Measurements from ENCODE around the gene CBX4. TPM values are rescaled to one million over a fixed set of nuclear protein-coding genes. Genes with fewer than 3 reads are reported as not detected.

The CBX4 gene
- total and polyA plus RNA-seq, 3 donors from 2014 or later: 11.5 to 35.9 (median 23.5) TPM

DNA sequence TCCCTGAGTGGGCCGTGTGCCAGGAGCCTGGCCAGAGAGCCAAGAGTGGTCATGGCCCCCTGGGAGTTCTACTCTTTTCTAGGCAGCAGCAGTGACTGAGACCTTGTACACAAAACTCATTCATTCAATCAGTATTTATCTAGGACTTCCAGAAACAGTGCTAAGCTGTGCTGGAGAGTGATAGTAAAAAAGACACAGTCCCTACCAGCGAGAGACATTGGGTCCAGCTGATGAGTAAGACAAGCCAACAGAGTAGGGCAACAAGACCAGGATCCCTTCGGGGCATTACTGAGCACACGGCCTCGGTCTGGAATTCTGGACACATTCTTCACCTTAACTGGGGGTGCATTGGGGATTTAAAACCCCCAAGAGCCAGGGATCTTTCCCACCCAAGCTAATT is 20.2 kb downstream of the CBX4 start:
- H3K27ac ChIP-seq: no peak overlapping the region
- no peaks in the 10 kb centered on the region for H3K36me3 ChIP-seq (ENCODE audit: low read depth, missing control alignments)
- no peaks in the 10 kb centered on the region for H3K4me1 ChIP-seq
- no peak overlapping the region for H3K4me3 ChIP-seq
- intact Hi-C loops (cut with DNase I; ENCODE audit: low total_unique reads): no loop called here
- 75 to 84% methylated on average over 5 of the region's 5 CpGs for WGBS, 2 donors
- no peak for TF ChIP-seq POLR2A (IDR thresholded peaks at IDR 0.05)
- TF ChIP-seq, protein P1, sequence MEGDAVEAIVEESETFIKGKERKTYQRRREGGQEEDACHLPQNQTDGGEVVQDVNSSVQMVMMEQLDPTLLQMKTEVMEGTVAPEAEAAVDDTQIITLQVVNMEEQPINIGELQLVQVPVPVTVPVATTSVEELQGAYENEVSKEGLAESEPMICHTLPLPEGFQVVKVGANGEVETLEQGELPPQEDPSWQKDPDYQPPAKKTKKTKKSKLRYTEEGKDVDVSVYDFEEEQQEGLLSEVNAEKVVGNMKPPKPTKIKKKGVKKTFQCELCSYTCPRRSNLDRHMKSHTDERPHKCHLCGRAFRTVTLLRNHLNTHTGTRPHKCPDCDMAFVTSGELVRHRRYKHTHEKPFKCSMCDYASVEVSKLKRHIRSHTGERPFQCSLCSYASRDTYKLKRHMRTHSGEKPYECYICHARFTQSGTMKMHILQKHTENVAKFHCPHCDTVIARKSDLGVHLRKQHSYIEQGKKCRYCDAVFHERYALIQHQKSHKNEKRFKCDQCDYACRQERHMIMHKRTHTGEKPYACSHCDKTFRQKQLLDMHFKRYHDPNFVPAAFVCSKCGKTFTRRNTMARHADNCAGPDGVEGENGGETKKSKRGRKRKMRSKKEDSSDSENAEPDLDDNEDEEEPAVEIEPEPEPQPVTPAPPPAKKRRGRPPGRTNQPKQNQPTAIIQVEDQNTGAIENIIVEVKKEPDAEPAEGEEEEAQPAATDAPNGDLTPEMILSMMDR (IDR thresholded peaks at IDR 0.05): no peak
- no peaks in the 10 kb centered on the region for H3K27me3 ChIP-seq
- H3K9me3 ChIP-seq: no peaks in the 10 kb centered on the region
- no peak for DNase-seq

DNA sequence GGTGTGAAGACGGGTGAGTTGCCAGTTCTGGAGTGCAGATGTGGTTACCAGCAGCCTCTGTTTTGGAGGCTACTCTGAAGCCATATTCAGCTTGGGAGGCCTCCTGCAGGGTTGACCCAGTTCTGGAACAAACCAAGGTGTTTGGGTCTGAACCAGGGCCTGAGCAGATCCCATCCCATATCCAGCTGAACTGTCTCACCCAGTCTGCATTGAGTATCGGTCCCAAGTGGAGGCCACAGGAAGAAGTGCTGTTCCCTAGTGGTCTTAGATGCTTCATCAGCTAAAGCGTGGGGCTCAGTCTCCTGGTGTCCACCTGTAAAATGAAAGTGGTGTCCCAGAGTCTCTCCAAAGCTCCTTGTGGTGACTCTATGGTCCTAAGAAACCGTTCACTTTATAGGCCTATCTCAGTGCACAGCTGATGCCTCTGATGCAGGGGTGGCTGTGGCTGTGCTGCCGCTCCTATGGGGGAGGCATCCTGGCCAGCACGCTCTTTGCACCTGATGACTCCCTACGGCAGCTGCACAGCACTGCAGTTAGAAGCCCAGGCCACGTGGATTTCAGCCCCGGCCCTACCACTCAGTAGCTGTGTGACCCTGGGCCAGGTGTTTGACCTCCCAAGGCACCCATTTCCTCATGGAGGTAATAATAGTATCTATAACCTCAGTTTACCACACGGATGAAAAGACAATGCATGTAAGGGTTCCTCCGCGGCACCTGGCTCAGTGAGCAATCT is 21.0 kb downstream of the CBX4 start:
- intact Hi-C loops (cut with DNase I; ENCODE audit: low total_unique reads): no loop called here
- Histone ChIP-seq H3K27ac (no peak overlapping the region), H3K9me3 (no peaks in the 10 kb centered on the region), H3K36me3 (ENCODE audit: low read depth, missing control alignments) (no peaks in the 10 kb centered on the region), H3K27me3 (no peaks in the 10 kb centered on the region), H3K4me3 (no peak overlapping the region), H3K4me1 (no peaks in the 10 kb centered on the region)
- TF ChIP-seq, protein P1 (IDR thresholded peaks at IDR 0.05): no peak
- TF ChIP-seq POLR2A (IDR thresholded peaks at IDR 0.05): no peak
- no peak for DNase-seq
- WGBS, 2 donors: 95 to 96% methylated on average over 11 to 12 of the region's 12 CpGs

DNA sequence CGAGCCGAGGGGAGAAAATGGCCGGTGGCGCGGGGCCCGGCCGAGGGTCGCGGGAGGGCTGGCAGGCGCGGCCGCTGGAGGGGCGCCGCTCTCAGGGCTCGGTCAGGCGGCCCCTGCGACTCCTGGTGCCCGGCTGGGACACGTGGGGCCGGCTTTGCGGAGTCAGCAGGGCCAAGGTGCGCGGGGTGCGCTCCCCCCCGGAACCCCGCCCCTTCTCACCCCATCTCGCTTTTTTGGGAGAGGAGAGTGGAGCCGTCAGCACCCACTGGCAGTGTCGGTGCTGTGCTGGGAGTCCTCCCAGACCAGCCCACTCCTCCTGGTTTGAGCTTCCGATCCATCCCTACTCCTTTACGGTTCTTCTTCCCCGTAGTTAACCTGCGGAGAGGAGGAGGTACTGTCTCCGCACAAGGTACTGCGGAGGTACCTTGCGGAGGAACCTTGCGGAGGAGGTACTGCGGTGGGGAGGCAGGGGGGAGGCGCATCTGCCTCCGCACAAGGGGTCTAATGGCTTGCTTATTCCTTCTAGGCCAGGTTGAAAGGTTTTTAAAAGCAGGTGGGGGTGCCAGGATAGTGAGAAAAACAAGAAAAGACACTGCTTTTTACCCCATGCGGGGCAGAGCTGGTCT is 23.3 kb downstream of the CBX4 start:
- no peak overlapping the region for H3K27ac ChIP-seq
- WGBS, 2 donors: 50 to 52% methylated on average over 19 to 31 of the region's 41 CpGs
- TF ChIP-seq, protein P1 (IDR thresholded peaks at IDR 0.05): no peak
- TF ChIP-seq POLR2A (IDR thresholded peaks at IDR 0.05): no peak
- H3K27me3 ChIP-seq: no peaks in the 10 kb centered on the region
- intact Hi-C loops (cut with DNase I; ENCODE audit: low total_unique reads): no loop called here
- DNase-seq: no peak
- peaks cover 9% of the 10 kb centered on the region for H3K4me1 ChIP-seq
- H3K4me3 ChIP-seq: peak overlapping the region; percentile 12 to 40
- H3K9me3 ChIP-seq: no peaks in the 10 kb centered on the region
- no peaks in the 10 kb centered on the region for H3K36me3 ChIP-seq (ENCODE audit: low read depth, missing control alignments)

DNA sequence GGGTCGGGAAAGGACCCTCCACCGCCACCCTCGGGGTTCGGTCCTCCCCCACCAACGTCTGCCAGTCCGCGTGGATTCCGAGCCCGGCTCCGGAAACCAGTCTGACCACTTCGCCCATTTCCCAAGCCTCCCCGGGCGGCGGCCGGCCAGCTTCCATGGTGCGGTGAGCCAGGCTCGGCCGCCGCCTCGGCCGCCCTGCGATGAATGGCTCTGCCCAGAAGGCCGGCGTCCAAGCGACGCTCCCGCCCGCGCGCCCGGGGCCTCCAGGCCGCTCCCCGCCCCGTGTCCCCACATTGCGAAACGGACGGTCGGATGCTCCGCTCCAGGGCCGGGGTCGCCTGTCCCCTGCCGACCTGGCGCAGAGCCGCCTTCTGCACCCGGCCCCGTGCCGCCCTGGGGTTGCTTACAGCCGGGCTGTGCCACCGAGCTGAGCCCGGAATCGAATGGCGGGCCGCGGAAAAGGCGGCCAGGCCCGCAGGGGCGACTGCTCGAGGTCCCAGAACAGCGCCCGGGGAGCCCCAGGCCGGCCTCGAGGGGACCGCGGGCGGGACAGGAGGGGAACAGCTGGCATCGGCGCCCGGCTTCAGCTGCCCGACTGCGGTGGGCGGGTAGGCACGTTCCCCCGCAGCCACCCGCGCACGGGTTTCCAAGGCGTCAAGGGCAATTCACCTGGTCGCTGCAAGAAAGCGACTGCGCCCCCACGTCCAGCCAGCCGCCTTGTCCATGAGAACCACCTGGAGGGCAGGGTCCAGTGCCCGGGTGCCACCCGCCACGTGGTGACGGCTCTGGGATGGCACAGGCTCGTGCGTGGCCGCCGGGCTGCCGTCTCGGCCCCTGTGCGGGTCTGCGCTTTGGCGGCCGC is 24.0 kb downstream of the CBX4 start:
- 5 to 24% methylated on average over 5 to 77 of the region's 96 CpGs for WGBS, 2 donors
- intact Hi-C loops (cut with DNase I; ENCODE audit: low total_unique reads): no loop called here
- Histone ChIP-seq H3K4me1 (peaks cover 10% of the 10 kb centered on the region), H3K36me3 (ENCODE audit: low read depth, missing control alignments) (no peaks in the 10 kb centered on the region), H3K27ac (no peak overlapping the region), H3K9me3 (no peaks in the 10 kb centered on the region), H3K4me3 (peak overlapping the region; percentile 12 to 40), H3K27me3 (no peaks in the 10 kb centered on the region)
- DNase-seq: no peak
- no peak for TF ChIP-seq POLR2A (IDR thresholded peaks at IDR 0.05)
- TF ChIP-seq, protein P1 (IDR thresholded peaks at IDR 0.05): no peak
